GM21825 (cell line): Measurements from ENCODE around the gene HIVEP2.

Experiments used
- ATAC-seq: cut with Tn5 transposase; IDR thresholded peaks from one replicate; pipeline ENCODE4 v1.9.1; 2021; ENCODE audit warnings: mild to moderate bottlenecking, moderate library complexity; ENCODE audit not compliant: unreplicated experiment

The HIVEP2 gene

GRCh38 chr6:142823256-142823902, 121.6 kb downstream of the HIVEP2 start:
- ATAC-seq, result no peak

- ATAC-seq, result no peak
Observed at GRCh38 chr6:142822842-142823241, 122.1 kb downstream of the HIVEP2 start.

GRCh38 chr6:142822383-142822782, 122.6 kb downstream of the HIVEP2 start:
- peak; percentile 65 for ATAC-seq

GRCh38 chr6:142821860-142822259, 123.1 kb downstream of the HIVEP2 start:
- no peak for ATAC-seq

GRCh38 chr6:142821164-142821716, 123.7 kb downstream of the HIVEP2 start:
- ATAC-seq, result no peak

- no peak for ATAC-seq
Observed at GRCh38 chr6:142820338-142821051, 124.5 kb downstream of the HIVEP2 start.

GRCh38 chr6:142819603-142820337, 125.2 kb downstream of the HIVEP2 start:
- peak; percentile 76 for ATAC-seq

GRCh38 chr6:142816486-142816885, 128.5 kb downstream of the HIVEP2 start:
- ATAC-seq, result no peak

- ATAC-seq, result no peak
Observed at GRCh38 chr6:142816031-142816430, 128.9 kb downstream of the HIVEP2 start.

- no peak for ATAC-seq
Observed at GRCh38 chr6:142811923-142812322, 133.1 kb downstream of the HIVEP2 start.

- no peak for ATAC-seq
Observed at GRCh38 chr6:142810952-142811514, 133.9 kb downstream of the HIVEP2 start.

- ATAC-seq, result no peak
Observed at GRCh38 chr6:142809947-142810346, 135.0 kb downstream of the HIVEP2 start.

GRCh38 chr6:142808405-142809061, 136.4 kb downstream of the HIVEP2 start:
- no peak for ATAC-seq

GRCh38 chr6:142805042-142805441, 139.9 kb downstream of the HIVEP2 start:
- ATAC-seq, result no peak

GRCh38 chr6:142804490-142804889, 140.5 kb downstream of the HIVEP2 start:
- ATAC-seq, result no peak

- ATAC-seq, result no peak
Observed at GRCh38 chr6:142803495-142804058, 141.4 kb downstream of the HIVEP2 start.

- no peak for ATAC-seq
Observed at GRCh38 chr6:142803032-142803431, 141.9 kb downstream of the HIVEP2 start.

GRCh38 chr6:142802124-142802523, 142.9 kb downstream of the HIVEP2 start:
- ATAC-seq, result no peak

GRCh38 chr6:142800240-142800639, 144.7 kb downstream of the HIVEP2 start:
- no peak for ATAC-seq

GRCh38 chr6:142799639-142800038, 145.3 kb downstream of the HIVEP2 start:
- ATAC-seq, result no peak
